KMS-11 (cell line): ENCODE data around the gene CDKL4.
"Not testable (repeated sequence)": the region's sequence is repeated elsewhere in the genome, so short reads cannot be mapped to it uniquely, and the experiment has no call there.

Experiments
- H2AFZ ChIP-seq: fragments of 200-600 bp; sonication (generic); 2 replicates; pipeline ENCODE4 v1.6.1; 2016; ENCODE audit warnings: antibody characterized with exemption, mixed run types, low read depth
- H3K27ac ChIP-seq: fragments of 200-600 bp; sonication (generic); 2 replicates; pipeline ENCODE4 v1.6.1; 2016; ENCODE audit warnings: mild to moderate bottlenecking, mixed run types
- H3K27me3 ChIP-seq: fragments of 200-600 bp; sonication (generic); 2 replicates; pipeline ENCODE4 v1.6.1; 2017; ENCODE audit warnings: mild to moderate bottlenecking, low read depth, mixed run types, moderate library complexity; ENCODE audit not compliant: insufficient read depth
- H3K36me3 ChIP-seq: fragments of 200-600 bp; sonication (generic); 2 replicates; pipeline ENCODE4 v1.6.1; 2017; ENCODE audit warnings: mild to moderate bottlenecking, mixed run types; ENCODE audit not compliant: insufficient read depth
- H3K4me1 ChIP-seq: fragments of 200-600 bp; sonication (generic); 2 replicates; pipeline ENCODE4 v1.6.1; 2016; ENCODE audit warnings: mild to moderate bottlenecking, low read depth, mixed run types; ENCODE audit not compliant: poor library complexity, severe bottlenecking
- H3K4me2 ChIP-seq: fragments of 200-600 bp; sonication (generic); 2 replicates; pipeline ENCODE4 v1.7.0; 2016; ENCODE audit warnings: mild to moderate bottlenecking, mixed run types
- H3K4me3 ChIP-seq: fragments of 200-600 bp; sonication (generic); IDR thresholded peaks from 2 replicates; pipeline ENCODE4 v1.6.1; 2017; ENCODE audit warnings: low read depth, low read length, mixed read lengths; ENCODE audit not compliant: insufficient read depth
- H3K79me2 ChIP-seq: fragments of 200-600 bp; sonication (generic); 2 replicates; pipeline ENCODE4 v1.6.1; 2016; ENCODE audit warnings: low read depth, mixed run types; ENCODE audit not compliant: insufficient read depth
- H3K9ac ChIP-seq: fragments of 200-600 bp; sonication (generic); 2 replicates; pipeline ENCODE4 v1.6.1; 2016; ENCODE audit warnings: mild to moderate bottlenecking, mixed run types
- H4K20me1 ChIP-seq: fragments of 200-600 bp; sonication (generic); 2 replicates; pipeline ENCODE4 v1.6.1; 2016; ENCODE audit warnings: mild to moderate bottlenecking, mixed run types; ENCODE audit not compliant: insufficient read depth
- CTCF ChIP-seq: fragments of 200-600 bp; sonication (generic); conservative IDR thresholded peaks from 2 replicates; pipeline ENCODE4 v1.6.1; 2017; ENCODE audit warnings: low read depth, mild to moderate bottlenecking, antibody characterized with exemption, low read length, moderate library complexity, mixed read lengths

The CDKL4 gene

GRCh38 chr2:39140322-39140847 lies 103.4 kb downstream of the CDKL4 start:
- Histone ChIP-seq H3K79me2 (no peaks in the 10 kb centered on the region), H3K36me3 (no peaks in the 10 kb centered on the region), H3K4me1 (peaks cover 12% of the 10 kb centered on the region), H3K9ac (no peak overlapping the region), H3K27ac (no peak overlapping the region), H2AFZ (no peak overlapping the region), H4K20me1 (no peaks in the 10 kb centered on the region), H3K27me3 (no peaks in the 10 kb centered on the region), H3K4me3 (no peak overlapping the region), H3K4me2 (no peak overlapping the region)
- no peak for TF ChIP-seq CTCF

- Histone ChIP-seq H4K20me1 (no peaks in the 10 kb centered on the region), H3K27ac (no peak overlapping the region), H3K36me3 (no peaks in the 10 kb centered on the region), H3K4me3 (no peak overlapping the region), H2AFZ (no peak overlapping the region), H3K27me3 (no peaks in the 10 kb centered on the region), H3K4me2 (no peak overlapping the region), H3K4me1 (peaks cover 12% of the 10 kb centered on the region), H3K79me2 (no peaks in the 10 kb centered on the region), H3K9ac (no peak overlapping the region)
- TF ChIP-seq CTCF = no peak
These were observed 104.1 kb downstream of the CDKL4 start for GRCh38 chr2:39139511-39140237.

GRCh38 chr2:39138837-39139211 lies 104.9 kb downstream of the CDKL4 start:
- TF ChIP-seq CTCF = no peak
- H3K4me1 ChIP-seq = peaks cover 12% of the 10 kb centered on the region
- H3K36me3 ChIP-seq = no peaks in the 10 kb centered on the region
- H2AFZ ChIP-seq = no peak overlapping the region
- no peaks in the 10 kb centered on the region for H3K79me2 ChIP-seq
- H3K27ac ChIP-seq = no peak overlapping the region
- H3K4me2 ChIP-seq = no peak overlapping the region
- no peaks in the 10 kb centered on the region for H3K27me3 ChIP-seq
- no peak overlapping the region for H3K4me3 ChIP-seq
- H3K9ac ChIP-seq = no peak overlapping the region
- no peaks in the 10 kb centered on the region for H4K20me1 ChIP-seq

GRCh38 chr2:39138187-39138836 lies 105.5 kb downstream of the CDKL4 start:
- not testable (repeated sequence) for H2AFZ ChIP-seq, H4K20me1 ChIP-seq, H3K27ac ChIP-seq, H3K27me3 ChIP-seq, H3K4me3 ChIP-seq, H3K4me2 ChIP-seq, H3K9ac ChIP-seq, H3K36me3 ChIP-seq, H3K79me2 ChIP-seq
- peaks cover 12% of the 10 kb centered on the region for H3K4me1 ChIP-seq

GRCh38 chr2:39136799-39137198 lies 107.0 kb downstream of the CDKL4 start:
- no peak overlapping the region for H3K27ac ChIP-seq
- no peak for TF ChIP-seq CTCF

More at GRCh38 chr2:39136799-39137198, 107.0 kb downstream of the CDKL4 start:
- no peaks in the 10 kb centered on the region for H4K20me1 ChIP-seq
- H3K27me3 ChIP-seq = no peaks in the 10 kb centered on the region
- H3K36me3 ChIP-seq = no peaks in the 10 kb centered on the region
- H3K9ac ChIP-seq = no peak overlapping the region
- H3K4me1 ChIP-seq = peaks cover 12% of the 10 kb centered on the region
- H3K79me2 ChIP-seq = no peaks in the 10 kb centered on the region
- H3K4me2 ChIP-seq = no peak overlapping the region
- H3K4me3 ChIP-seq = no peak overlapping the region
- no peak overlapping the region for H2AFZ ChIP-seq
